ENCODE data around the gene TRIM74.
"Not testable (repeated sequence)": the region's sequence is repeated elsewhere in the genome, so short reads cannot be mapped to it uniquely, and the experiment has no call there.

Gene TRIM74

GRCh38 chr7:72968980-72969516, at the start of gene TRIM74:
TRIM74 (minus strand) TSS chr7:72969466; CDS start chr7:72966157, 3,309 bp downstream.
- DNase-seq (ENCODE audit: low read depth) = not testable (repeated sequence)

GRCh38 chr7:73006491-73006890, 37.2 kb upstream of the TRIM74 start:
- DNase-seq (ENCODE audit: low read depth) = not testable (repeated sequence)

- DNase-seq (ENCODE audit: low read depth) = peak; percentile 81
Observed at GRCh38 chr7:73005693-73006447, 36.6 kb upstream of the TRIM74 start.

- DNase-seq (ENCODE audit: low read depth) = peak; percentile 43
Observed at GRCh38 chr7:73005356-73005692, 36.1 kb upstream of the TRIM74 start.

- DNase-seq (ENCODE audit: low read depth) = not testable (repeated sequence)
Observed at GRCh38 chr7:72997887-72998468, 28.7 kb upstream of the TRIM74 start.

GRCh38 chr7:72997447-72997846, 28.2 kb upstream of the TRIM74 start:
- DNase-seq (ENCODE audit: low read depth) = not testable (repeated sequence)

GRCh38 chr7:72995484-72995883, 26.2 kb upstream of the TRIM74 start:
- DNase-seq (ENCODE audit: low read depth) = not testable (repeated sequence)

GRCh38 chr7:72990146-72990913, 21.1 kb upstream of the TRIM74 start:
- DNase-seq (ENCODE audit: low read depth) = not testable (repeated sequence)

- DNase-seq (ENCODE audit: low read depth) = not testable (repeated sequence)
Observed at GRCh38 chr7:72982084-72982483, 12.8 kb upstream of the TRIM74 start.

- not testable (repeated sequence) for DNase-seq (ENCODE audit: low read depth)
Observed at GRCh38 chr7:72980382-72980781, 11.1 kb upstream of the TRIM74 start.

- not testable (repeated sequence) for DNase-seq (ENCODE audit: low read depth)
Observed at GRCh38 chr7:72976434-72976833, 7.2 kb upstream of the TRIM74 start.

- DNase-seq (ENCODE audit: low read depth) = not testable (repeated sequence)
Observed at GRCh38 chr7:72975656-72976286, 6.5 kb upstream of the TRIM74 start.

GRCh38 chr7:72974781-72975180, 5.5 kb upstream of the TRIM74 start:
- DNase-seq (ENCODE audit: low read depth) = not testable (repeated sequence)

- DNase-seq (ENCODE audit: low read depth) = not testable (repeated sequence)
Observed at GRCh38 chr7:72971505-72971904, 2.2 kb upstream of the TRIM74 start.

GRCh38 chr7:72969688-72970087, 422 bp upstream of the TRIM74 start:
- not testable (repeated sequence) for DNase-seq (ENCODE audit: low read depth)

- DNase-seq (ENCODE audit: low read depth) = not testable (repeated sequence)
Observed at GRCh38 chr7:72966892-72967291, 2.4 kb downstream of the TRIM74 start.

- not testable (repeated sequence) for DNase-seq (ENCODE audit: low read depth)
Observed at GRCh38 chr7:72965186-72965975, 3.9 kb downstream of the TRIM74 start.

GRCh38 chr7:72963056-72963455, 6.2 kb downstream of the TRIM74 start:
- DNase-seq (ENCODE audit: low read depth) = not testable (repeated sequence)

GRCh38 chr7:72961346-72961650, 8.0 kb downstream of the TRIM74 start:
- DNase-seq (ENCODE audit: low read depth) = not testable (repeated sequence)

GRCh38 chr7:72960626-72961345, 8.5 kb downstream of the TRIM74 start:
- DNase-seq (ENCODE audit: low read depth) = not testable (repeated sequence)

- not testable (repeated sequence) for DNase-seq (ENCODE audit: low read depth)
Observed at GRCh38 chr7:72960029-72960428, 9.2 kb downstream of the TRIM74 start.

Data from stimulated activated CD8-positive, alpha-beta memory T cell treated with anti-CD3 and anti-CD28 coated beads, Interleukin-12 subunit alpha, Interleukin-12 subunit beta, amount 100 ng/mL, for 1 hour (primary cell).